HL-60 (cell line): ENCODE results near the gene USP31.

ENCODE experiments used
- DNase-seq, 2 experiments: peaks; one replicate each; pipeline ENCODE4 v3.0.0-alpha.2; 2010 to 2020; ENCODE audit warnings: low read depth in 1 of 2, low spot score in 1 of 2
- H3K27ac ChIP-seq: fragments of 250-450 bp; sonication (Bioruptor Pico); replicated peaks from 2 replicates; pipeline ENCODE4 v1.5.1; 2020; ENCODE audit warnings: mild to moderate bottlenecking, moderate library complexity
- H3K27me3 ChIP-seq: fragments of 250-450 bp; sonication (Bioruptor Pico); 2 replicates; pipeline ENCODE4 v1.5.1; 2021; ENCODE audit warnings: mild to moderate bottlenecking, moderate library complexity; ENCODE audit not compliant: insufficient read depth, poor library complexity, severe bottlenecking
- H3K4me3 ChIP-seq: replicated peaks from 2 replicates; pipeline ENCODE4 v1.5.1; 2011; ENCODE audit warnings: mild to moderate bottlenecking, control low read depth, low read length; ENCODE audit not compliant: insufficient read depth
- GABPA ChIP-seq: IDR thresholded peaks from 2 replicates; pipeline ENCODE4 v1.6.1; 2012; ENCODE audit warnings: low read depth
- POLR2AphosphoS5 ChIP-seq: IDR thresholded peaks from 2 replicates; pipeline ENCODE4 v1.6.1; 2012; ENCODE audit warnings: low read depth
- SPI1 ChIP-seq: IDR thresholded peaks from 2 replicates; pipeline ENCODE4 v1.6.1; 2012; ENCODE audit warnings: low read depth, mild to moderate bottlenecking, borderline replicate concordance
- TF ChIP-seq, protein P1 (sequence below): IDR thresholded peaks from one replicate; pipeline ENCODE4 v1.5.1; 2011; ENCODE audit warnings: low read length, control low read depth, inconsistent platforms; ENCODE audit not compliant: insufficient read depth
- TF ChIP-seq, protein P2 (sequence below): IDR thresholded peaks from 2 replicates; pipeline ENCODE4 v1.6.1; 2012; ENCODE audit warnings: low read depth; ENCODE audit not compliant: insufficient replicate concordance

The USP31 gene

DNA sequence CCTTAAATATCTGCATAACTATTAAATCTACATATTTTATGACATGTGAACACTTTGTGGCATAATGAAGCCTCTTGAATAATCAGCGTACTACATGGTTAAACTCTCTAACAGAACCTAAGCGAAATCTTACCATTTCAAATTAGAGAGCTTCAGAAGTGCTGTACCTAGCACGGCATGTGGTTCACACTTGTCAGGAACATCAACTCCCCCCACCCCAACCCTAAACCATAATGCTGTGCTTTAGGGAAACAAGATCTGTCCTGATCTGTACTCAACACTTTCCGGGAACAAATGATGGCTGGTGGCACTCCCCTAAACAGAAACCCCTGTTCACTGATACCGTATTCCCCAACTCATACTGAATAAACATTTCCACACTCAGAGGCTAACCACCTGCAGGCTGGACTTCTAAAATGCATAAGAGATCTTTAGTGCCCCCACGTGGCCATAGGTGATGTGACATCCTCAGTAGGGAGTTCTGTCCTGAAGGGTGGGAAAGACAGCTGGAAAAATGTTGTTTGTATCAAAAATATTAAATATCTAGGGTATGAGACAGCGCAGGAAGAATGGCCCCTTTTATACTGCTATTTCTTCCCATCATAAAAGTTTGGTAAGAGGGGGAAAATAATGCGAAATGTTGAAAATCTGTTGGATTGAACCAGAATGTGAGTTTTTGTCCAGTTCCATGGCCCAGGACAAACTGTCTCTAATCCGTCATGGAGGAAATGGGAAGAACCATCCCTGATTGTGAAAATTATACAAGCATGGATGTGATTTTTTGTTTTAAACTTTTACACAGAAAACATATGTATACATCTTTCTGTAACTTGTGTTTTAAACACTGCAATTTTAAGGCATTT is 88.6 kb downstream of the USP31 start:
- Histone ChIP-seq H3K4me3 (no peak overlapping the region), H3K27ac (no peak overlapping the region), H3K27me3 (no peaks in the 10 kb centered on the region)
- DNase-seq: peak; percentile 40 to 69
- no peak for TF ChIP-seq SPI1
- TF ChIP-seq, protein P1, sequence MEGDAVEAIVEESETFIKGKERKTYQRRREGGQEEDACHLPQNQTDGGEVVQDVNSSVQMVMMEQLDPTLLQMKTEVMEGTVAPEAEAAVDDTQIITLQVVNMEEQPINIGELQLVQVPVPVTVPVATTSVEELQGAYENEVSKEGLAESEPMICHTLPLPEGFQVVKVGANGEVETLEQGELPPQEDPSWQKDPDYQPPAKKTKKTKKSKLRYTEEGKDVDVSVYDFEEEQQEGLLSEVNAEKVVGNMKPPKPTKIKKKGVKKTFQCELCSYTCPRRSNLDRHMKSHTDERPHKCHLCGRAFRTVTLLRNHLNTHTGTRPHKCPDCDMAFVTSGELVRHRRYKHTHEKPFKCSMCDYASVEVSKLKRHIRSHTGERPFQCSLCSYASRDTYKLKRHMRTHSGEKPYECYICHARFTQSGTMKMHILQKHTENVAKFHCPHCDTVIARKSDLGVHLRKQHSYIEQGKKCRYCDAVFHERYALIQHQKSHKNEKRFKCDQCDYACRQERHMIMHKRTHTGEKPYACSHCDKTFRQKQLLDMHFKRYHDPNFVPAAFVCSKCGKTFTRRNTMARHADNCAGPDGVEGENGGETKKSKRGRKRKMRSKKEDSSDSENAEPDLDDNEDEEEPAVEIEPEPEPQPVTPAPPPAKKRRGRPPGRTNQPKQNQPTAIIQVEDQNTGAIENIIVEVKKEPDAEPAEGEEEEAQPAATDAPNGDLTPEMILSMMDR: peak; percentile 46

DNA sequence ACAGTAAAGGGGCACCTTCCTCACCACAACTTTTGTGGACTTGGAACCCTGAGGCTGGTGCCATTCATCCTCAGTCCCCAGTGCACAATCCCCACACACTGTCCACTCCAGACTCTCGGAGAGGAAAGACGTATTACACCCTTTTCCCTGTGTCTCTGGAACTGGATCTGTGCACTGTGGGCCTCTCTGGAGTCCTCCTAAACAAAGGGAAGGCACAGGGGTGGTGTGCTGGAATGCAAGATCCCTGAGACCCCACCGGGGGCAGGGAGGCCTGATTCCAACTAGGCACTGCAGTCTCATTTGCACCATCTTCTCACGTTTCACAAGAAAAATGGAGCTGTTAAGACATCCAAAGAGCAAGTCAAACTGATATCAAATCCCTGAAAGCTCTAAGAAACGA is 89.8 kb downstream of the USP31 start:
- DNase-seq: no peak
- TF ChIP-seq, protein P1: no peak
- no peak for TF ChIP-seq POLR2AphosphoS5
- TF ChIP-seq, protein P2, sequence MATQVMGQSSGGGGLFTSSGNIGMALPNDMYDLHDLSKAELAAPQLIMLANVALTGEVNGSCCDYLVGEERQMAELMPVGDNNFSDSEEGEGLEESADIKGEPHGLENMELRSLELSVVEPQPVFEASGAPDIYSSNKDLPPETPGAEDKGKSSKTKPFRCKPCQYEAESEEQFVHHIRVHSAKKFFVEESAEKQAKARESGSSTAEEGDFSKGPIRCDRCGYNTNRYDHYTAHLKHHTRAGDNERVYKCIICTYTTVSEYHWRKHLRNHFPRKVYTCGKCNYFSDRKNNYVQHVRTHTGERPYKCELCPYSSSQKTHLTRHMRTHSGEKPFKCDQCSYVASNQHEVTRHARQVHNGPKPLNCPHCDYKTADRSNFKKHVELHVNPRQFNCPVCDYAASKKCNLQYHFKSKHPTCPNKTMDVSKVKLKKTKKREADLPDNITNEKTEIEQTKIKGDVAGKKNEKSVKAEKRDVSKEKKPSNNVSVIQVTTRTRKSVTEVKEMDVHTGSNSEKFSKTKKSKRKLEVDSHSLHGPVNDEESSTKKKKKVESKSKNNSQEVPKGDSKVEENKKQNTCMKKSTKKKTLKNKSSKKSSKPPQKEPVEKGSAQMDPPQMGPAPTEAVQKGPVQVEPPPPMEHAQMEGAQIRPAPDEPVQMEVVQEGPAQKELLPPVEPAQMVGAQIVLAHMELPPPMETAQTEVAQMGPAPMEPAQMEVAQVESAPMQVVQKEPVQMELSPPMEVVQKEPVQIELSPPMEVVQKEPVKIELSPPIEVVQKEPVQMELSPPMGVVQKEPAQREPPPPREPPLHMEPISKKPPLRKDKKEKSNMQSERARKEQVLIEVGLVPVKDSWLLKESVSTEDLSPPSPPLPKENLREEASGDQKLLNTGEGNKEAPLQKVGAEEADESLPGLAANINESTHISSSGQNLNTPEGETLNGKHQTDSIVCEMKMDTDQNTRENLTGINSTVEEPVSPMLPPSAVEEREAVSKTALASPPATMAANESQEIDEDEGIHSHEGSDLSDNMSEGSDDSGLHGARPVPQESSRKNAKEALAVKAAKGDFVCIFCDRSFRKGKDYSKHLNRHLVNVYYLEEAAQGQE: no peak
- TF ChIP-seq SPI1: no peak
- no peak for TF ChIP-seq GABPA
- no peak overlapping the region for H3K4me3 ChIP-seq
- no peak overlapping the region for H3K27ac ChIP-seq
- H3K27me3 ChIP-seq: no peaks in the 10 kb centered on the region

DNA sequence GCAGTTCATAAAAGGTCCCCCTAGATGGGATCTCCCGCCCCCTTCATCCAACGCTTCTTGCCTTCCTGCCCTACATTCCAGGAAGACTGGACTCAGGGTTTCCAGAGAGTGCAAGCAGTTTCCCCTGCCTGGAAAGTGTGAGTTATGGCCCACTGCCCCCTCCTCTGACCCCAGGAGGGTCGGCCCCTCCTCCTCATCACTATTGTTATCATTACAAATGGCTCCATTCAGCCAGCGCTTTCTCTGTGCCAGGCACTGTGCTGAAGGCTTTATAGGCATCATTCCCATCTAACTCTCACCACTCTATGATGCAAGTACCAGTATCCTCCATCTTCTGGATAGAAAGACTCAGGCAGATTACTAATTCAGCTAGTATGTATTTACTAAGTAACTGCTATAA is 90.7 kb downstream of the USP31 start:
- TF ChIP-seq, protein P2: no peak
- TF ChIP-seq SPI1: no peak
- no peak for TF ChIP-seq POLR2AphosphoS5
- TF ChIP-seq, protein P1: no peak
- no peak for TF ChIP-seq GABPA
- Histone ChIP-seq H3K27ac (no peak overlapping the region), H3K4me3 (no peak overlapping the region), H3K27me3 (no peaks in the 10 kb centered on the region)
- no peak for DNase-seq
